OCI-LY3 (cell line): Measurements from ENCODE around the gene EVX1.

Experiments used
- H2AFZ ChIP-seq: fragments of 200-600, 300-600 bp; shearing (Covaris generic); 2 replicates; pipeline ENCODE4 v1.6.0; 2014; ENCODE audit warnings: antibody characterized with exemption, low read depth, low read length
- H3K27ac ChIP-seq: fragments of 200-600, 300-600 bp; sonication (generic); 2 replicates; pipeline ENCODE4 v1.5.1; 2014; ENCODE audit warnings: mild to moderate bottlenecking, low read length, moderate library complexity, mixed read lengths
- H3K27me3 ChIP-seq: fragments of 200-600, 300-600 bp; sonication (generic); 2 replicates; pipeline ENCODE4 v1.6.1; 2014; ENCODE audit warnings: low read depth, low read length, mixed read lengths
- H3K36me3 ChIP-seq: fragments of 200-600, 300-600 bp; sonication (generic); replicated peaks from 2 replicates; pipeline ENCODE3; 2014; ENCODE audit warnings: low read depth, low read length, mixed read lengths
- H3K4me1 ChIP-seq: fragments of 300-600, 200-600 bp; sonication (generic); 2 replicates; pipeline ENCODE4 v1.6.1; 2014; ENCODE audit warnings: low read length, mixed read lengths
- H3K4me2 ChIP-seq: fragments of 200-600, 300-600 bp; sonication (generic); 2 replicates; pipeline ENCODE4 v1.6.1; 2014; ENCODE audit warnings: low read length, mixed read lengths
- H3K4me3 ChIP-seq: fragments of 300-600, 200-600 bp; sonication (generic); 2 replicates; pipeline ENCODE4 v1.5.1; 2014; ENCODE audit warnings: antibody characterized with exemption, mild to moderate bottlenecking, low read length, moderate library complexity
- H3K79me2 ChIP-seq: fragments of 300-600, 200-600 bp; shearing (Covaris generic); 2 replicates; pipeline ENCODE4 v1.6.1; 2014; ENCODE audit warnings: mild to moderate bottlenecking, low read length, mixed read lengths
- H3K9ac ChIP-seq: fragments of 300-600, 200-600 bp; shearing (Covaris generic); 2 replicates; pipeline ENCODE4 v1.6.0; 2014; ENCODE audit warnings: mild to moderate bottlenecking, low read length, moderate library complexity
- H3K9me3 ChIP-seq: fragments of 200-600, 300-600 bp; shearing (Covaris generic); 2 replicates; pipeline ENCODE4 v1.6.1; 2014; ENCODE audit warnings: low read length, mixed read lengths; ENCODE audit not compliant: insufficient read depth
- H4K20me1 ChIP-seq: fragments of 200-600, 300-600 bp; sonication (generic); 2 replicates; pipeline ENCODE4 v1.6.1; 2016; ENCODE audit warnings: low read length, mixed read lengths; ENCODE audit not compliant: insufficient read depth
- EZH2phosphoT487 ChIP-seq: fragments of 200-600 bp; shearing (Covaris generic); IDR thresholded peaks from 2 replicates; pipeline ENCODE4 v1.6.1; 2018; ENCODE audit warnings: antibody characterized with exemption, mixed run types, low read depth
- TF ChIP-seq, protein P1 (sequence below): fragments of 200-600, 300-600 bp; sonication (generic); IDR thresholded peaks from 2 replicates; pipeline ENCODE4 v1.5.1; 2014; ENCODE audit warnings: antibody characterized with exemption, low read length, low read depth

Gene EVX1

DNA sequence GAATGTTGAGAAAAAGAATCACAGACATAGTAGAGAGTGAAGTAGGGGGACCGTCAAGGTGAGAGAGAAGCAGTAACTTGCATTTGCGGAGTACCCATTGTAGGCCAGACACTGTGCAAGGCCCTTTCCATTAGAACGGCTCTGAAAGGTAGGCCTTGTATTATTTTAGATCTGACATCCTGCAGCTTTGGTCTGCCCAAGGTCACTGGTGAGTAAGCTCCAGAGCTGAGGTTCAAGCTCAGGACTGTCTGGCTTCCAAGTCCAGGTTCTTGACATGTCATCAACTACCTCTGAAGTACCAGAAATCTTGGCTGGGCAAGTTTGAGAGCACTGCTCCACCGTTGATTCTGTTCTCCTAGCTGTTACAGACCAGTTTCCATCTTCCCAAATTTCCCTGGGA lies 13.2 kb upstream of the EVX1 start:
- Histone ChIP-seq H3K9ac (no peak overlapping the region), H3K79me2 (no peaks in the 10 kb centered on the region), H3K9me3 (no peaks in the 10 kb centered on the region), H4K20me1 (no peaks in the 10 kb centered on the region), H3K27ac (no peak overlapping the region), H3K27me3 (no peaks in the 10 kb centered on the region), H3K4me3 (no peak overlapping the region), H3K4me1 (no peaks in the 10 kb centered on the region), H2AFZ (no peak overlapping the region), H3K4me2 (no peak overlapping the region), H3K36me3 (no peaks in the 10 kb centered on the region)
- TF ChIP-seq, protein P1, sequence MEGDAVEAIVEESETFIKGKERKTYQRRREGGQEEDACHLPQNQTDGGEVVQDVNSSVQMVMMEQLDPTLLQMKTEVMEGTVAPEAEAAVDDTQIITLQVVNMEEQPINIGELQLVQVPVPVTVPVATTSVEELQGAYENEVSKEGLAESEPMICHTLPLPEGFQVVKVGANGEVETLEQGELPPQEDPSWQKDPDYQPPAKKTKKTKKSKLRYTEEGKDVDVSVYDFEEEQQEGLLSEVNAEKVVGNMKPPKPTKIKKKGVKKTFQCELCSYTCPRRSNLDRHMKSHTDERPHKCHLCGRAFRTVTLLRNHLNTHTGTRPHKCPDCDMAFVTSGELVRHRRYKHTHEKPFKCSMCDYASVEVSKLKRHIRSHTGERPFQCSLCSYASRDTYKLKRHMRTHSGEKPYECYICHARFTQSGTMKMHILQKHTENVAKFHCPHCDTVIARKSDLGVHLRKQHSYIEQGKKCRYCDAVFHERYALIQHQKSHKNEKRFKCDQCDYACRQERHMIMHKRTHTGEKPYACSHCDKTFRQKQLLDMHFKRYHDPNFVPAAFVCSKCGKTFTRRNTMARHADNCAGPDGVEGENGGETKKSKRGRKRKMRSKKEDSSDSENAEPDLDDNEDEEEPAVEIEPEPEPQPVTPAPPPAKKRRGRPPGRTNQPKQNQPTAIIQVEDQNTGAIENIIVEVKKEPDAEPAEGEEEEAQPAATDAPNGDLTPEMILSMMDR = no peak
- TF ChIP-seq EZH2phosphoT487 = no peak

DNA sequence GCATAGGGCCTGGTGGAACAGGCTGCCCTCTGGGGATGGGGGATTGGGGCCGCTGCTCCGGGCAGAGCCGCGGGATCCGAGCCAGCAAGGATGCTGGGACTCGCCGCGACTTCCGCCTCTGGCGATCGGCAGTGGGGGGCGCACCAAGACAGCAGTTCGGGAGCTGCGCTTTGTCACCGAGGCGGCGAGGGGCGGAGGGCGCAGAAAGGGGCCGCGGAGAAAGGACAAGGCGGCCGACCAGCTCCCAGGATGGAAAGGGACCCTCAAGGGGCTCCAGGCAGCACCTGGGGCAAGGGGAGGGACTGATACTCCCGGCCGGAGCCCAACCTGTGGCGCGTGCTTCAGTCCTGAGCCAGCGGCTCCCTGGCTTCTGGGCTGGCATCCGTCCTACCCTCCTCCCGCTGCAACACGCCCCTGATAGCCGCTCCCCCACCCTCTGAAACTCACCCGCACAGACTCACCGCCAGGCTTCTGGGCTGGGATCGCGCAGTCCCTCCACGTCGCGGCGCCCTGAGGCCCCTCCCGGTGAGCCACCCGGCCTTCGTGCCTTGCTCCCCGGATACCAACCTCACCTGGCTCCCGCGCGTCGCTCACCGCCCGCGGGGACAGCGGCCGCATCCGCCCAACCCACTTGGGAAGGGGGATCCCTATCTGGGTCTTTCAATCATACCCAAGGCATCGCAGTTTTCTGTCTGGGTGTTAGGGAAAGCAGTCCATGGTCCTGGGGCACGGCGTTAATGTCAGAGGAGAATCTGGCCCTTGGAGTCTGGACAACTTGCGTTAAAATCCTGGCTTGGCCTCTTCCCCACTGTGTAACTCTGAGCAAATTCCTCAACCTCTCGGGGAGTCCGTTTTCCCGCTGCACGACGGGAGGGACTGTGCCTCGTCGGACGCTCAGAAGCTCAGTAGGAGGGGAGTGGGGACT lies 7.0 kb upstream of the EVX1 start:
- Histone ChIP-seq H3K27me3 (no peaks in the 10 kb centered on the region), H3K4me3 (no peak overlapping the region), H3K9me3 (no peaks in the 10 kb centered on the region), H3K27ac (no peak overlapping the region), H2AFZ (no peak overlapping the region), H3K36me3 (no peaks in the 10 kb centered on the region), H4K20me1 (no peaks in the 10 kb centered on the region), H3K4me2 (no peak overlapping the region), H3K4me1 (no peaks in the 10 kb centered on the region), H3K79me2 (no peaks in the 10 kb centered on the region), H3K9ac (no peak overlapping the region)
- TF ChIP-seq, protein P1 = no peak
- no peak for TF ChIP-seq EZH2phosphoT487

DNA sequence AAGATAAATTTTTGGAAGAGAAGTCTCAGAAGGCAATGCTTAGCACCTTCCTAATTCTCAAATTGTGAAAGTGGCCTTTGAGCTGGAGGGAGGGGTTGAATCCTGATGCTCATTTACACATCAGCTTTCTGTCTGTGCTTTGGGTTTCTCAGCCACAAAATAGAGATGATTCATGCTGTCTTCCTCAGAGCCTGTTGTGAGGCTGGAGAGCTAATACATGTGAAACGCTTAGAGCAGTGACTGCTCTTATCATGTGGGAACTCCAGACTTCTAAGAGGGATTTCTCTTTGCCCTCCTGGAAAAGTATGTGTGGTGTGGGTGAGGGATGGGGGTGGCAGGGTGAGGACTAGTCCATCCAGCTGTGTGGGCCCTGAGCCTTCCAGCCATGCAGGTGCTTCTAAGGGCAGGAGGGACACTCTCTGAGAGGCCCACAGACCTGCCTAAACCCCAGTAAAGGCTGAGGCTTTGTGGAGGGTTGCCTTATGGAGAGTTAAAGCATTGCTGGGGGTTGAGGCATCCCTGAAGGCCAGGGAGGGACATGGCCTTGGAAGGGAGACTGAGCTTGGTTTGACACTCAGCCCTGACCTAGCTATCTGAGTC lies 4.8 kb upstream of the EVX1 start:
- Histone ChIP-seq H3K9me3 (no peaks in the 10 kb centered on the region), H3K4me3 (no peak overlapping the region), H2AFZ (no peak overlapping the region), H3K27me3 (no peaks in the 10 kb centered on the region), H4K20me1 (no peaks in the 10 kb centered on the region), H3K4me2 (no peak overlapping the region), H3K36me3 (no peaks in the 10 kb centered on the region), H3K4me1 (no peaks in the 10 kb centered on the region), H3K27ac (no peak overlapping the region), H3K9ac (no peak overlapping the region), H3K79me2 (no peaks in the 10 kb centered on the region)
- no peak for TF ChIP-seq EZH2phosphoT487
- TF ChIP-seq, protein P1 = no peak

DNA sequence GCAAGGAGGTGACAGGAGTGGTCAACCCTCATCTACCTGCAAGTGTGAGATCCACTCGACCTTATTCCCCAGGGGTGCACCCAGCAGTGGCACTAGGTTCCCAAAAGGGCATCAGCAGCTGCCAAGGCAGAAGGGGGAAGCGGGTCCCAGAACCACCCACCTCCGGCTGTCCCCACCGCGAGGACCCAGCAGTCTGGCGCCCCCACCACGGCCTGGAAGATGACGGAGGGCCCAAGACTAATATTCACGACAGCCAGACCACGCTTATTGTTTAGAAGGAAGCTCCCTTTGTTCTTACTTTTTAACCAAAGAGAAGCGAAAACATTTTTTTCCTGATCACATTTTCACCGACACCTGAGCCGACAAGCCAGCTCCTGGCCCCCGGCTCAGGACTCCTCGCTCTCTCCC lies 3.6 kb upstream of the EVX1 start:
- Histone ChIP-seq H3K9ac (no peak overlapping the region), H2AFZ (no peak overlapping the region), H3K27ac (no peak overlapping the region), H3K36me3 (no peaks in the 10 kb centered on the region), H3K4me3 (no peak overlapping the region), H4K20me1 (no peaks in the 10 kb centered on the region), H3K4me1 (no peaks in the 10 kb centered on the region), H3K79me2 (no peaks in the 10 kb centered on the region), H3K27me3 (no peaks in the 10 kb centered on the region), H3K4me2 (no peak overlapping the region), H3K9me3 (no peaks in the 10 kb centered on the region)
- TF ChIP-seq, protein P1 = no peak
- no peak for TF ChIP-seq EZH2phosphoT487
